A549 (cell line): ENCODE results near the gene MUC20.
"Not testable (repeated sequence)": the region's sequence is repeated elsewhere in the genome, so short reads cannot be mapped to it uniquely, and the experiment has no call there.

Source experiments
- MAFK ChIP-seq: fragments of 450-650 bp; IDR thresholded peaks from 2 replicates; pipeline ENCODE4 v1.6.1; 2014; ENCODE audit not compliant: partially characterized antibody
- POLR2A ChIP-seq: IDR thresholded peaks from 2 replicates; pipeline ENCODE4 v1.6.1; 2012; ENCODE audit warnings: mild to moderate bottlenecking, low read length

GRCh38 chr3:195694217-195695076 lies 26.3 kb upstream of the MUC20 start:
- not testable (repeated sequence) for TF ChIP-seq POLR2A, MAFK
